ENCODE measurements around the gene EFEMP2. TPM values are rescaled to one million over a fixed set of nuclear protein-coding genes. Genes with fewer than 3 reads are reported as not detected.

The EFEMP2 gene
- total RNA-seq, 1 experiment from 2014 or later, result 1.4 TPM

DNA sequence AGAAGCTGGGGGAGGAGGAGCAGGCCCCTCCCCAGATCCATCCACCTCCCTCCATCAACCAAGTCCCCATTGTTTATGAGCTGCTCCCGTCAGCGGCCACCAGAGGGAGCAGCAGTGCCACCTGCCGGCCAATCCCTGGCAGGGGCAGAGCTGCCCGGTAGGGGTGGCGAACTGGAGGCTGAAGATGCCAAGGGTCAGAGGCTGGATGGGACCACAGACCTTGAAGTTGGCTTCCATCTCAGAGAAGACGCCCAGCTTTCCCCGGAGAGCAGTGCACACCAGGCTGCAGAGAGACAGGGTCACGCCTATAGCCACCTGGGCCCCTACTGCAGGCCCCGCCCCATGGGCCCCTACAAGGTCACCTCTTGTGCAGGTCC lies 12.1 kb upstream of the EFEMP2 start:
- Mint-ChIP-seq H3K27me3 (ENCODE audit: insufficient read depth, unreplicated experiment) (no peaks in the 10 kb centered on the region), H3K4me1 (ENCODE audit: low read depth, unreplicated experiment) (peaks cover 22% of the 10 kb centered on the region), H3K27ac (ENCODE audit: unreplicated experiment) (no peak overlapping the region), H3K36me3 (ENCODE audit: insufficient read depth, unreplicated experiment) (peaks cover 45% of the 10 kb centered on the region), H3K9me3 (ENCODE audit: unreplicated experiment) (no peaks in the 10 kb centered on the region), H3K4me3 (ENCODE audit: unreplicated experiment) (no peak overlapping the region)
- H3K27me3 ChIP-seq (replicated peaks; ENCODE audit: control insufficient read depth, insufficient read depth, low read length), result no peaks in the 10 kb centered on the region
- H3K9me3 ChIP-seq, result no peaks in the 10 kb centered on the region
- TF ChIP-seq, protein P1, sequence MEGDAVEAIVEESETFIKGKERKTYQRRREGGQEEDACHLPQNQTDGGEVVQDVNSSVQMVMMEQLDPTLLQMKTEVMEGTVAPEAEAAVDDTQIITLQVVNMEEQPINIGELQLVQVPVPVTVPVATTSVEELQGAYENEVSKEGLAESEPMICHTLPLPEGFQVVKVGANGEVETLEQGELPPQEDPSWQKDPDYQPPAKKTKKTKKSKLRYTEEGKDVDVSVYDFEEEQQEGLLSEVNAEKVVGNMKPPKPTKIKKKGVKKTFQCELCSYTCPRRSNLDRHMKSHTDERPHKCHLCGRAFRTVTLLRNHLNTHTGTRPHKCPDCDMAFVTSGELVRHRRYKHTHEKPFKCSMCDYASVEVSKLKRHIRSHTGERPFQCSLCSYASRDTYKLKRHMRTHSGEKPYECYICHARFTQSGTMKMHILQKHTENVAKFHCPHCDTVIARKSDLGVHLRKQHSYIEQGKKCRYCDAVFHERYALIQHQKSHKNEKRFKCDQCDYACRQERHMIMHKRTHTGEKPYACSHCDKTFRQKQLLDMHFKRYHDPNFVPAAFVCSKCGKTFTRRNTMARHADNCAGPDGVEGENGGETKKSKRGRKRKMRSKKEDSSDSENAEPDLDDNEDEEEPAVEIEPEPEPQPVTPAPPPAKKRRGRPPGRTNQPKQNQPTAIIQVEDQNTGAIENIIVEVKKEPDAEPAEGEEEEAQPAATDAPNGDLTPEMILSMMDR (IDR thresholded peaks at IDR 0.05; ENCODE audit: insufficient read depth in 1 of 2, low read depth in 1 of 2, low read length in 1 of 2, severe bottlenecking in 1 of 2, unreplicated experiment in 1 of 2), result peak; percentile 98 to 100
- intact Hi-C loops (cut with micrococcal nuclease; ENCODE audit: unreplicated experiment), result loop anchor here (1.0 kb wide), 2 partner anchors 27 to 105 kb away; no protein-coding TSS in a partner anchor
- peaks cover 4% of the 10 kb centered on the region for H3K36me3 ChIP-seq (ENCODE audit: control insufficient read depth, insufficient read depth, low read length)
- DNase-seq, result peak; percentile 77 to 90
- H3K4me1 ChIP-seq, result peaks cover 20% of the 10 kb centered on the region
- H3K4me3 ChIP-seq (ENCODE audit: low read depth, low read length), result no peak overlapping the region
- CTCF ChIA-PET, result interaction anchor here (0.6 to 7.8 kb wide), 36 partner anchors 11 to 428 kb away, joined by 3 to 241 read pairs (median 4); partner anchors contain the start of genes AP5B1, BANF1, CFL1 and EIF1AD
- POLR2A ChIA-PET, result interaction anchor here (0.5 kb wide), 1 partner anchor 40 kb away, joined by 9 read pairs; no protein-coding TSS in a partner anchor
- no TSS peak for BruUV-seq (replicated peaks)

DNA sequence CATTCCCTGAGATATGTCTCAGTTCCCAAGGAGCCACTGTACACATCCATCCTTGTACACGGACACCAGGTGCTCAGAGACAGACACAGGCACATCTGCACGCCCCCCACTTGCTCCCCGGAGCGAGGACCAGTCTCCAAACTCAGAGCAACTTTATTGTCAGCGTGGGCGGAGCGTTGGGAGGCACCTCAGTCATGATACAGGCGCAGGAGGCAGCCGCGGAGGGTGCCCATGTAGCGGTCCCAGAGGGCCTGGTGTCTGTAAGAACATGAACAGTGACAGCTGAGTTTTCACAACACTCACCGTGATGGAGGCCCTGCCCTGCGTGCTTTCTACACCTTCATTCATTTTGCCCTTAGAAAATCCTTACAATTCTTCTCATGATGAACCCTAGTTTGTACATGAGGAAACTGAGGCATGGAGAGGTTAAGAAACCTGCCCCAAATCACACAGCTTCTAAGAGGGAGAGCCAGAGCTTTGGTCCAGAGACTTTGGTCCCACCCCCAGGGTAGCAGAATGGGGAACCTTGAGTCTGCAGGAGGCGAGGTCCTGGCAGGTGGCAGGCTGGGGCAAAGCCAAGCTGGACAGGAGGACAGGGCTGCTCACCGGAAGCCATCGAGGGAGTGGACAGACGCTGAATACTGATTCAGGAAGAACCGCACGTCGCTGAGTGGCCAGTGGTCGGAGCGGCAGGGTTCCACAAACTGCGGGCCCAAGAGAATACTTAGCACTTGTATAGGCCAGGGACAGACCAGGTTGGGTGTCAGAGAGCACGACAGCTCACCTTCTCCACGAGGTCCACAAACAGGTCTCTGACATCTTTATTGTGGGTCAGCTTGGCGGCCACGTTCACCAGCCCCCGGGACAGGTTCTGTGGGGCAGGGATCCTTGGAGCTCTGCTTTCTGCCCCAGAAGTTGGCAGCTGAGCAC lies 11.5 kb upstream of the EFEMP2 start:
- H3K4me1 Mint-ChIP-seq (ENCODE audit: low read depth, unreplicated experiment), result peaks cover 15% of the 10 kb centered on the region
- Histone ChIP-seq H3K36me3 (ENCODE audit: control insufficient read depth, insufficient read depth, low read length) (peaks cover 4% of the 10 kb centered on the region), H3K9me3 (no peaks in the 10 kb centered on the region), H3K27me3 (replicated peaks; ENCODE audit: control insufficient read depth, insufficient read depth, low read length) (no peaks in the 10 kb centered on the region), H3K4me1 (peaks cover 14% of the 10 kb centered on the region), H3K4me3 (ENCODE audit: low read depth, low read length) (no peak overlapping the region)
- POLR2A ChIA-PET, result interaction anchor here (0.5 kb wide), 1 partner anchor 40 kb away, joined by 9 read pairs; no protein-coding TSS in a partner anchor
- H3K36me3 Mint-ChIP-seq (ENCODE audit: insufficient read depth, unreplicated experiment), result peaks cover 52% of the 10 kb centered on the region
- H3K4me3 Mint-ChIP-seq (ENCODE audit: unreplicated experiment), result no peak overlapping the region
- CTCF ChIA-PET, result interaction anchor here (0.6 to 7.8 kb wide), 32 partner anchors 10 to 277 kb away, joined by 3 to 241 read pairs (median 4); partner anchors contain the start of genes AP5B1, BANF1, CFL1 and EIF1AD
- BruUV-seq (replicated peaks), result no TSS peak
- H3K9me3 Mint-ChIP-seq (ENCODE audit: unreplicated experiment), result no peaks in the 10 kb centered on the region
- intact Hi-C loops (cut with micrococcal nuclease; ENCODE audit: unreplicated experiment), result loop anchor here (1.0 kb wide), 2 partner anchors 27 to 105 kb away; no protein-coding TSS in a partner anchor
- no peak for DNase-seq
- TF ChIP-seq, protein P1 (IDR thresholded peaks at IDR 0.05; ENCODE audit: insufficient read depth in 1 of 2, low read depth in 1 of 2, low read length in 1 of 2, severe bottlenecking in 1 of 2, unreplicated experiment in 1 of 2), result no peak
- H3K27ac Mint-ChIP-seq (ENCODE audit: unreplicated experiment), result no peak overlapping the region
- no peaks in the 10 kb centered on the region for H3K27me3 Mint-ChIP-seq (ENCODE audit: insufficient read depth, unreplicated experiment)

DNA sequence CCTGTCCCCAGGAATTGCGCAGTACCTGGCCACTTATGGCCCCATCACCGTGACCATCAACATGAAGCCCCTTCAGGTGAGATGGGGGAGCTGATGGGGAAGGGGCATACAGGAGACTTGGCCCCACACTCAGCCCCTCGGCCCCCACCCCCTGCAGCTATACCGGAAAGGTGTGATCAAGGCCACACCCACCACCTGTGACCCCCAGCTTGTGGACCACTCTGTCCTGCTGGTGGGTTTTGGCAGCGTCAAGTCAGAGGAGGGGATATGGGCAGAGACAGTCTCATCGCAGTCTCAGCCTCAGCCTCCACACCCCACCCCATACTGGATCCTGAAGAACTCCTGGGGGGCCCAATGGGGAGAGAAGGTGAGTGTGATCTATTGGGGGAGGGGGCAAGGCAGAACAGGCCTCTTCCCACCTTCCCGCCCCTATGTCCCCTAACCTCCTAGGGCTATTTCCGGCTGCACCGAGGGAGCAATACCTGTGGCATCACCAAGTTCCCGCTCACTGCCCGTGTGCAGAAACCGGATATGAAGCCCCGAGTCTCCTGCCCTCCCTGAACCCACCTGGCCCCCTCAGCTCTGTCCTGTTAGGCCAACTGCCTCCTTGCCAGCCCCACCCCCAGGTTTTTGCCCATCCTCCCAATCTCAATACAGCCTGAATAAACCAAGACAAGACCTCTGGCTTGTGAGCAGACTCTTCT lies 10.6 kb upstream of the EFEMP2 start:
- ChIA-PET CTCF (interaction anchor here (1.6 kb wide), 1 partner anchor 40 kb away, joined by 5 read pairs; no protein-coding TSS in a partner anchor), POLR2A (no interaction called here)
- Histone ChIP-seq H3K27me3 (replicated peaks; ENCODE audit: control insufficient read depth, insufficient read depth, low read length) (no peaks in the 10 kb centered on the region), H3K4me3 (ENCODE audit: low read depth, low read length) (no peak overlapping the region), H3K36me3 (ENCODE audit: control insufficient read depth, insufficient read depth, low read length) (peaks cover 4% of the 10 kb centered on the region), H3K9me3 (no peaks in the 10 kb centered on the region), H3K4me1 (peaks cover 13% of the 10 kb centered on the region)
- peaks cover 12% of the 10 kb centered on the region for H3K4me1 Mint-ChIP-seq (ENCODE audit: low read depth, unreplicated experiment)
- H3K9me3 Mint-ChIP-seq (ENCODE audit: unreplicated experiment), result no peaks in the 10 kb centered on the region
- H3K27me3 Mint-ChIP-seq (ENCODE audit: insufficient read depth, unreplicated experiment), result no peaks in the 10 kb centered on the region
- H3K36me3 Mint-ChIP-seq (ENCODE audit: insufficient read depth, unreplicated experiment), result peaks cover 55% of the 10 kb centered on the region
- H3K27ac Mint-ChIP-seq (ENCODE audit: unreplicated experiment), result no peak overlapping the region
- no peak for DNase-seq
- BruUV-seq (replicated peaks), result no TSS peak
- no peak overlapping the region for H3K4me3 Mint-ChIP-seq (ENCODE audit: unreplicated experiment)
- TF ChIP-seq, protein P1 (IDR thresholded peaks at IDR 0.05; ENCODE audit: insufficient read depth in 1 of 2, low read depth in 1 of 2, low read length in 1 of 2, severe bottlenecking in 1 of 2, unreplicated experiment in 1 of 2), result no peak
- intact Hi-C loops (cut with micrococcal nuclease; ENCODE audit: unreplicated experiment), result no loop called here
